CD14-positive monocyte (primary cell): ENCODE data around the gene CNTNAP2. TPM values are rescaled to one million over a fixed set of nuclear protein-coding genes. Genes with fewer than 3 reads are reported as not detected.
"Not testable (repeated sequence)": the region's sequence is repeated elsewhere in the genome, so short reads cannot be mapped to it uniquely, and the experiment has no call there.

Experiments used
- DNase-seq, 3 donors: peaks; one replicate each; pipeline ENCODE4 v3.0.0-alpha.2; 2011 to 2022
- H2AFZ ChIP-seq: 2 replicates; pipeline ENCODE4 v1.6.0; 2012; ENCODE audit warnings: mild to moderate bottlenecking, low read depth, low read length, inconsistent platforms; ENCODE audit not compliant: insufficient read depth, poor library complexity, severe bottlenecking
- H3K27ac ChIP-seq, 2 donors: 1 replicate in 1 of 2; 2 replicates in 1 of 2; pipeline ENCODE4 v1.5.1; 2012 to 2013; ENCODE audit warnings: low read length in 2 of 2, control low read depth in 1 of 2, inconsistent platforms in 1 of 2, low read depth in 1 of 2, mild to moderate bottlenecking in 1 of 2
- H3K27me3 ChIP-seq, 2 donors: one replicate each; pipeline versions ENCODE4 v1.6.0 to v1.6.1; 2011 to 2013; ENCODE audit warnings: low read length in 2 of 2; ENCODE audit not compliant: control insufficient read depth in 2 of 2, insufficient read depth in 2 of 2
- H3K36me3 ChIP-seq, 2 donors: replicated peaks in 1 of 2; 1 replicate in 1 of 2; 2 replicates in 1 of 2; pipeline versions ENCODE4 v1.5.1 to v1.6.1; 2012 to 2013; ENCODE audit warnings: low read length in 2 of 2, control low read depth in 1 of 2, inconsistent platforms in 1 of 2, mild to moderate bottlenecking in 1 of 2; ENCODE audit not compliant: insufficient read depth in 2 of 2, control insufficient read depth in 1 of 2
- H3K4me1 ChIP-seq, 2 donors: 1 replicate in 1 of 2; 2 replicates in 1 of 2; pipeline versions ENCODE4 v1.5.1 to v1.6.1; 2012 to 2013; ENCODE audit warnings: low read length in 2 of 2, control low read depth in 1 of 2, inconsistent platforms in 1 of 2, mild to moderate bottlenecking in 1 of 2, moderate library complexity in 1 of 2; ENCODE audit not compliant: insufficient read depth in 2 of 2, control insufficient read depth in 1 of 2
- H3K4me2 ChIP-seq: replicated peaks from 2 replicates; pipeline ENCODE3; 2012; ENCODE audit warnings: low read length, moderate library complexity, mild to moderate bottlenecking; ENCODE audit not compliant: poor library complexity, severe bottlenecking; ENCODE audit errors: extremely low read depth
- H3K4me3 ChIP-seq, 3 experiments: fragments of 200-600 bp in 1 of 3; sonication (generic) in 1 of 3; replicated peaks in 1 of 3; 1 replicate in 2 of 3; 2 replicates in 1 of 3; pipeline ENCODE4 v1.5.1; 2011 to 2013; ENCODE audit warnings: low read length in 3 of 3, mild to moderate bottlenecking in 3 of 3, control low read depth in 2 of 3, low read depth in 2 of 3, inconsistent platforms in 1 of 3, moderate library complexity in 1 of 3
- H3K79me2 ChIP-seq: 2 replicates; pipeline ENCODE4 v1.6.0; 2012; ENCODE audit warnings: mild to moderate bottlenecking, control low read depth, inconsistent platforms, low read length, moderate library complexity; ENCODE audit not compliant: insufficient read depth
- H3K9ac ChIP-seq: 2 replicates; pipeline ENCODE4 v1.6.0; 2017; ENCODE audit warnings: low read length, mild to moderate bottlenecking; ENCODE audit not compliant: insufficient read depth, poor library complexity, severe bottlenecking
- H3K9me3 ChIP-seq, 2 donors: replicated peaks in 1 of 2; 1 replicate in 1 of 2; 2 replicates in 1 of 2; pipeline versions ENCODE4 v1.5.1 to v1.6.1; 2012 to 2013; ENCODE audit warnings: low read length in 2 of 2, control low read depth in 1 of 2; ENCODE audit not compliant: control insufficient read depth in 1 of 2, insufficient read depth in 1 of 2
- H4K20me1 ChIP-seq: 2 replicates; pipeline ENCODE4 v1.6.0; 2012; ENCODE audit warnings: mild to moderate bottlenecking, low read length, control low read depth, moderate library complexity; ENCODE audit not compliant: insufficient read depth
- H3K27ac Mint-ChIP-seq, 7 donors: one replicate each; pipeline ENCODE4 v1.8.0; 2020; ENCODE audit warnings: mild to moderate bottlenecking in 7 of 7, mixed read lengths in 7 of 7, moderate library complexity in 6 of 7, inconsistent platforms in 2 of 7
- H3K27me3 Mint-ChIP-seq, 3 donors: one replicate each; pipeline ENCODE4 v1.8.0; 2021 to 2022; ENCODE audit warnings: low read depth in 3 of 3, mild to moderate bottlenecking in 3 of 3, mixed read lengths in 3 of 3, moderate library complexity in 3 of 3, inconsistent platforms in 1 of 3
- H3K36me3 Mint-ChIP-seq, 2 donors: one replicate each; pipeline ENCODE4 v1.8.0; 2020; ENCODE audit warnings: mixed read lengths in 2 of 2, inconsistent platforms in 1 of 2, mild to moderate bottlenecking in 1 of 2
- H3K4me1 Mint-ChIP-seq: one replicate; pipeline ENCODE4 v1.8.0; 2020; ENCODE audit warnings: mild to moderate bottlenecking, mixed read lengths
- H3K4me3 Mint-ChIP-seq, 2 donors: one replicate each; pipeline ENCODE4 v1.8.0; 2020; ENCODE audit warnings: mild to moderate bottlenecking in 2 of 2, mixed read lengths in 2 of 2, moderate library complexity in 1 of 2
- H3K9me3 Mint-ChIP-seq, 7 donors: one replicate each; pipeline ENCODE4 v1.8.0; 2020 to 2022; ENCODE audit warnings: mixed read lengths in 7 of 7, mild to moderate bottlenecking in 6 of 7, moderate library complexity in 6 of 7, inconsistent platforms in 2 of 7
- CTCF ChIP-seq: fragments of 200-600 bp; IDR thresholded peaks from one replicate; pipeline ENCODE4 v1.8.0; 2022; ENCODE audit warnings: antibody characterized with exemption, mild to moderate bottlenecking
- WGBS: methylation state at CpG from one replicate; pipeline ENCODE4 v1.1.5; 2013; ENCODE audit warnings: missing lambda C conversion rate; ENCODE audit not compliant: insufficient coverage; 5-methylcytosine and 5-hydroxymethylcytosine counted together
- intact Hi-C, 2 donors: fragments of 100-400 bp; cut with micrococcal nuclease; formaldehyde crosslinking; loops; one replicate each; pipeline versions ENCODE4 v1.15.0 to v1.15.1; 2023
- polyA plus RNA-seq, 3 donors: library from polyadenylated mRNA; depleted of rRNA in 1 of 3; unstranded in 2 of 3; stranded (reverse) in 1 of 3; fragments of 300-500 nt in 2 of 3; fragments of >200 nt in 1 of 3; fragmentation: Illumina TruSeq in 2 of 3; gene quantifications; 1 replicate in 2 of 3; 2 replicates in 1 of 3; pipeline ENCODE4 v1.2.3, GENCODE V29; 2012 to 2021

The CNTNAP2 gene
- polyA plus RNA-seq, 3 donors = 0.01 TPM; not detected in 2

GRCh38 chr7:147731311-147731710, 1614.7 kb downstream of the CNTNAP2 start:
- H3K27me3 ChIP-seq = no peaks in the 10 kb centered on the region
- no peak overlapping the region for H2AFZ ChIP-seq
- no CpG with 5 or more reads among the region's 2 CpGs for WGBS
- no peaks in the 10 kb centered on the region for H3K36me3 ChIP-seq
- intact Hi-C loops = no loop called here
- no peak overlapping the region for H3K9ac ChIP-seq
- Mint-ChIP-seq H3K9me3 (peaks cover 2 to 17% (median 9%) of the 10 kb centered on the region in 7 donors), H3K36me3 (no peaks in the 10 kb centered on the region), H3K4me3 (no peak overlapping the region), H3K27me3 (peaks cover 0 to 2% (median 2%) of the 10 kb centered on the region in 3 donors), H3K4me1 (no peaks in the 10 kb centered on the region), H3K27ac (no peak overlapping the region)
- H3K4me2 ChIP-seq = no peak overlapping the region
- H3K79me2 ChIP-seq = no peaks in the 10 kb centered on the region
- H3K27ac ChIP-seq = no peak overlapping the region
- H3K4me1 ChIP-seq = no peaks in the 10 kb centered on the region
- TF ChIP-seq CTCF = no peak
- H3K4me3 ChIP-seq = no peak overlapping the region
- DNase-seq = no peak
- H4K20me1 ChIP-seq = no peaks in the 10 kb centered on the region
- no peaks in the 10 kb centered on the region for H3K9me3 ChIP-seq

DNA sequence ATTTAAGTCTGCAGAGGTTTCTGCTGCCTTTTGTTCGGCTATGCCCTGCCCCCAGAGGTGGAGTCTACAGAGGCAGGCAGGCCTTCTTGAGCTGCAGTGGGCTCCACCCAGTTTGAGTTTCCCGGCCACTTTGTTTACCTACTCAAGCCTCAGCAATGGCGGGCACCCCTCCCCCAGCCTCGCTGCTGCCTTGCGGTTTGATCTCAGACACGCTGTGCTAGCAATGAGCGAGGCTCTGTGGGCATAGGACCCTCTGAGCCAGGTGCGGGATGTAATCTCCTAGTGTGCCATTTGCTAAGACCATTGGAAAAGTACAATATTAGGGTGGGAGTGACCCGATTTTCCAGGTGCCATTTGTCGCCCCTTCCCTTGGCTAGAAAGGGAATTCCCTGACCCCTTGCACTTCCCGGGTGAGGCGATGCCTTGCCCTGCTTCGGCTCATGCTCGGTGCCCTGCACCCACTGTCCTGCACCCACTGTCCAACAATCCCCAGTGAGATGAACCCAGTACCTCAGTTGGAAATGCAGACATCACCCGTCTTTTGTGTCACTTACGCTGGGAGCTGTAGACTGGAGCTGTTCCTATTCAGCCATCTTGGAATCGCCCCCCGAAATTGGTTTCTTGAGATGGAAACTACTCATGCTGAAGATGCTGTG, 1621.1 kb downstream of the CNTNAP2 start:
- WGBS = 91% methylated on average over 7 of the region's 18 CpGs
- H3K27ac Mint-ChIP-seq = not testable (repeated sequence)

More for the DNA sequence above, 1621.1 kb downstream of the CNTNAP2 start:
- H3K4me3 ChIP-seq, H3K4me1 Mint-ChIP-seq, H3K4me1 ChIP-seq, H3K79me2 ChIP-seq, DNase-seq, H3K27me3 Mint-ChIP-seq, H3K9ac ChIP-seq, H3K4me2 ChIP-seq, H3K36me3 Mint-ChIP-seq, H3K36me3 ChIP-seq, H3K27ac ChIP-seq, H3K27me3 ChIP-seq, H4K20me1 ChIP-seq, intact Hi-C loops, H2AFZ ChIP-seq, H3K4me3 Mint-ChIP-seq: not testable (repeated sequence)
- H3K9me3 ChIP-seq = peaks cover 0 to 13% of the 10 kb centered on the region in 2 donors
- peaks cover 12 to 28% (median 20%) of the 10 kb centered on the region in 7 donors for H3K9me3 Mint-ChIP-seq
